ENCODE measurements around the gene FHOD3.

FHOD3 gene

GRCh38 chr18:36403896-36404820 lies 106.6 kb downstream of the FHOD3 start:
- in situ Hi-C loops (cut with HindIII; ENCODE audit: low sequenced_read_pairs): no loop called here

DNA sequence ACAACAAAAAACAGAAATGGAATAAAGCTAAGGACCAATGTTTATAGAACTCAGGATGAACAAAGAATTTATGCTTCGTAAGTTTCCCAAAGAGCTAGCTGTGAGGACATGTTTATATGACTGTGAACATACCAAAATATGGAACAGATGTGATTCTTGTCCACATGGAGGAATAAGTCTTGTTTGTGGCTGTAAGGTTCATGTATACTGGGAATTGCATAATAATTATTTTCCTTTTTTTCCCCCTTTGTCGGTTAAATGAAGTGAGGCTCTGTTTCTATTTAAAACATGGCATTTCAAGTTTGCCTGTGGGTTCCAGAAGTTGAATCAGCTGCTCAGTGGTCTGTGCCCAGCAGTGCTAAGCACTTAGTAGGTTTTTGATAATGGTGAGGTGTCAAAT lies 108.1 kb downstream of the FHOD3 start:
- in situ Hi-C loops (cut with HindIII; ENCODE audit: low sequenced_read_pairs): no loop called here

GRCh38 chr18:36406805-36407204 lies 109.3 kb downstream of the FHOD3 start:
- in situ Hi-C loops (cut with HindIII; ENCODE audit: low sequenced_read_pairs): no loop called here

GRCh38 chr18:36408606-36409005 lies 111.1 kb downstream of the FHOD3 start:
- in situ Hi-C loops (cut with HindIII; ENCODE audit: low sequenced_read_pairs): no loop called here

DNA sequence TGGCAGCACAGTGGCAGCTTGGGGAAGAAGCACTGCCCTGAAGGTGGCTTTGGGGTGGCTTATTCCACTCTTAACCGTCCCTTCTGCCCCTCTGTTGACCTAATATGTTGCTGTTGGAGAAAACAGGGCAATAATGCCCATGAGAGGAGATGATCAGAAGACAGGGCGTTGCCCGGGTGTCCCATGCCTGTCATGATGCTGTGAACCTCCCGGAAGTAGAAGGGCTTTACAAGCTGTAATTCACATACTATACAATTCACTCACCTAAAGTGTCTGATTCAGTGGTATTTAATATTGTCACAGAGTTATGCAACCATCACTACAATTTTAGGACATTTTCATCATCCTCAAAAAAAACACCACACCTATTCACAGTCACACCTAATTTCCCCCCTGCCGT lies 112.3 kb downstream of the FHOD3 start:
- in situ Hi-C loops (cut with HindIII; ENCODE audit: low sequenced_read_pairs): no loop called here

DNA sequence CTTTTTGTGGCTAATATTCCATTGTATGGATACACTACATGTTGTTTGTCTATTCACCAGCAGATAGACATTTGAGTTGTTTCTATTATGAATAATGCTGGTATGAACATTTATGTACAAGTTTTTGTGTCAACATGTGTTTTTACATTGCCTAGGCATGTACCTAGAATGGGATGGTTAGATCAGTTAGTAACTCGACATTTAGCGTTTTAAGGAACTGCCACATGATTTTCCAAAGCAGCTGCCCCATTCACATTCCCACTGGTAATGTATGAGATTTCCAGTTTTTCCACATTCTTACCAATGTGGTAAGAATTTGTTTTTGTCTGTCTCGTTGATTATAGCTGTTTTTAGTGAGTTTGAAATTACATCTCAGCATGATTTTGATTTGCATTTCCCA lies 112.8 kb downstream of the FHOD3 start:
- in situ Hi-C loops (cut with HindIII; ENCODE audit: low sequenced_read_pairs): no loop called here

DNA sequence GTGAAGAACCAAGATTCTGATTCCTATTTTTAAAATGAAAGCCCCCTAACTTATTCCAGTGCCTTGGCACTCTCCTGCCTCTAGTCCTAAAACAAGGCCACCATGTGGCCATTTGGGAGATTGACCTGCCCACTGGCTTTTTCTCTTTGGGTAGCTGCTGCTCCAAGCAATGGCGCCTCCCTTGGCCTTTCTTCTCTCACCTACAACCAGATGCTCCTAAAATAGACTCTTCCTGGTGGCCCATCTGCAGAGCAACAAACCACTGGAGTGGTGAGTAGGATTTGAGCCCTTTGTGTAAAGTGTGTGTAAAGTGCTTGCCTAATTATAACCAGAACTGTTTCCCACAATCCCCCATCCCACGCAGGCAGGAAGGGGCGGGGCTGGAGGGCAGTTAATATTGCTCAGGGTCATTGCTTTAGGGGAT lies 114.2 kb downstream of the FHOD3 start:
- in situ Hi-C loops (cut with HindIII; ENCODE audit: low sequenced_read_pairs): no loop called here

- in situ Hi-C loops (cut with HindIII; ENCODE audit: low sequenced_read_pairs): no loop called here
These were observed 115.3 kb downstream of the FHOD3 start for GRCh38 chr18:36412778-36413177.

DNA sequence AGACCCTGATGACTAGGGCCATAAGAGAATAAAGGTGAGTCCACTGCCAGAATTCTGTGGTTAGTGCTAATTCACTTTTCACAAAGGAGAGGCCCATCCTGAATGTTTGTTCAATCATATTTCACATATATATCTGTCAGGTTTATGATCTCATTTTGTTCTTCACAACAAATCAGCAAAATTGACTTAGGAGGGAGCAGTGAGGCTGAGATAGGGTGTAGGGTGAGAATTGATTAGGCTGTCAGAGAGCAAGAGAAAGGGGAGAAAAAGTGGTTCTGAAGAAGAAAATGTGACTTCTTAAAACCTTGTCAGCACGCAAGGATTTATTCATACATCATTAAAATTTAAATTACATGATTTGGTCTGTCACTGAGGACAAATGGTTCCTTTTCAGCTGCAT lies 117.7 kb downstream of the FHOD3 start:
- in situ Hi-C loops (cut with HindIII; ENCODE audit: low sequenced_read_pairs): no loop called here

DNA sequence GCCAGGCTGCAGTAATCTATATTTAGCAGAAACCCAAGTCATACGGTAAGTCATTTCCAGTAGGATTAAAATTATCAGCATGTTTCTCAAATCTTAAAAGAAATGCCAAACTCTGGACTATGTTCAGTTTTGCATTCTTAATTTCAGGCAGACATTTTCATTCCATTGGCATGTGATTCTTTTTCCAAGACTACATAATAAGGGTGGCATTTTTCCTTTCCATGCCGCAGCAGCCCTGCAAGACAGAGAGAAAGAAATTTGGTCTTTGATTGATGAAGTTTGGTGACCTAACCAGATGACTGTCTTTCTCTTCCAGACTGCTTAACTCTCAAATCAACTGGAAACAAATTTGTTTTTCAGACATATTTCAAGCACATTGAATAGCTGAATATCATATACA lies 118.1 kb downstream of the FHOD3 start:
- in situ Hi-C loops (cut with HindIII; ENCODE audit: low sequenced_read_pairs): no loop called here

GRCh38 chr18:36419188-36419899 lies 121.8 kb downstream of the FHOD3 start:
- in situ Hi-C loops (cut with HindIII; ENCODE audit: low sequenced_read_pairs): no loop called here

DNA sequence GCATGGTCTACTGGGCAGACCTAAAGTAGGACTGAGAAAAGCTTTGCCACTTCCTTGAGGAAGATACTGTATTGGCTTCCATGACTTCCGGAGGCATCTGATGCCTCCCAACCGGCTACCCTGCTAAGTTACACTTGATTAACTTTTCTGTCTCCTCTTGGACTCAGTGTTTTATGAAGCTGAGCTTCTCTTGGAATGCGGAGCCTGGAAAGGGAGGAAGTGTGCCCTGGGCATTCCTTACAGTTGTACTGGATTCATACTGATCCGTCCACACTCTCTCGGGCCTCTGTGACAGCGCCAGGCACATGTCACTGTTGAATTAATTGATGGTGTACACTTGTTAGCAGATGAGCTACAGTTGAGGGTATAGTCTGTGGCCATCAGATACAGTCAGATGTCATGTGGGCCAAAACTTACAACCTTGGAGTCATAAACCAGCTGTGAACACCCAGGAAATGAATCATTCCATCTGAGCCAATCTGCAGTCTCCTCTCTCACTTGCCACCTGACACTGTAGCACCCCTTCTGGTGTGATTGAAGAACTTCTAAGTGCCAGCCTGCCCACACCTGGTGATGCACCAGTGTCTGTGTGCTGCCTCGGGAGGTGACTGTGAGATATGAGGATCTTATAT lies 122.5 kb downstream of the FHOD3 start:
- in situ Hi-C loops (cut with HindIII; ENCODE audit: low sequenced_read_pairs): no loop called here

DNA sequence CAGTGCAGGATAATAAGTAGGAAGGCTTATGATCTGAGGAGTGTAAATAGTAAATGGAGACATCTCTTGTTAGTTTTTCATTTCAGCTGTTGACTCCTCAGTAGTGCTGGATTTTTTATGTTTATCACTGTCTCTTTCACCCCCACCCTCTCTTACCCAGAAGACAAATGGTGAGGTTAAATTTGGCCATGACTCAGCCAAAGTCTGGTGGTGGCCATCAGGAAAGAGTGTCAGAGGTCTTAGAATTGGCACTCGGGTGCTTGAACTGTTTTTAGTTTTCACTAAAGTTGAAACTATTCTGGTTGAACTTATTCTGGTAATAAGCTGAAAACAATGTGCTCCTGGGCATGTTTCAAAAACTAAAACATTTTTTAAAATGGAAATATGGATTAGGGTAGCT lies 123.3 kb downstream of the FHOD3 start:
- in situ Hi-C loops (cut with HindIII; ENCODE audit: low sequenced_read_pairs): no loop called here

GRCh38 chr18:36424741-36425142 lies 127.2 kb downstream of the FHOD3 start:
- in situ Hi-C loops (cut with HindIII; ENCODE audit: low sequenced_read_pairs): no loop called here

DNA sequence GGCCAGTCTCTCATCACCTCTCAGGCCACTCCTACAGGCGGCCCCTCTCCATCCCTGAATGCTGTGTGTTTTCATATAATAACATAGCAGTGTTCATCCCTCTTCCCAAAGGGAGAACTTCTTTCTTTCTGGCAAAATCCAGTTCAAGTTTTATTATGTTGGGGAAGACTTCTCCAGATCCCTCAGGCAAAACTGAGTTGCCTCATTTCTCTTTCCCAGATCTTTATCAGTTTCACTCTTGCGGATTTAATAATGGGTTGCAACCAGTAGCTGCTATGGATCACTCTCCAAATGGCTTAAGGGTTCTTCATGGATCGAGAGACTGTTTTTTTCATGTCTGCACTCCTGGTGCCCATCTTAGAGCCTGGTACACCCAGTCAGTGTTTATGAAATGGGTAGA lies 129.9 kb downstream of the FHOD3 start:
- in situ Hi-C loops (cut with HindIII; ENCODE audit: low sequenced_read_pairs): no loop called here

GRCh38 chr18:36427831-36428230 lies 130.3 kb downstream of the FHOD3 start:
- in situ Hi-C loops (cut with HindIII; ENCODE audit: low sequenced_read_pairs): no loop called here

DNA sequence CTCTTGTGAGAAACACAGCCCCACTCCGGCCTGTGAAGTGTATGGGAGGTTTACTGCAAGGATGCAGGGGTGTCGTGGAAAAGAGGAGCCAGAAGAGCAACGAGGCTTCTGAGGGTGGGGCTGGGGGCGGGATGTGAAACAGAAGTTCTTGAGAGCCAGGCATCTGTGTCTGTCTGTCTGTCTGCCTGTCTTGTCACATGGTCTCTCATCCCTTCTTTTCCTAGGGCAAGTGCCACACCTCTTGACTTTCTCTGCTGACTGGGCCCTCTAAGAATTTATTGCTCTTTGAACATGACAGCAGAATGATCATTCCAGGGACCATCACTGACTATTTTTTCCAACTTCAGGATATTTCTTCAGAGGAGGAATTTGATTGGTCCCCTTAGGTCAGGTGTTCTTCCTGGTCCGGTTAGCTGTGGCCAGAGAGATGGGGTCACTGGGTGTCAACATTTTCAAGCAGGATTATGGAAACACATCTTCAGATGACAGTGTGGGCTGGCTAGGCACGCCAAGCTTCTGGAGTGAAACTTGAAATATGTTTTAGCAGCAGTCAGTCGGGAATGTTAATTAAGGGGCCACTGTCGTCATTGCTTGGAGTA lies 131.0 kb downstream of the FHOD3 start:
- in situ Hi-C loops (cut with HindIII; ENCODE audit: low sequenced_read_pairs): no loop called here

- in situ Hi-C loops (cut with HindIII; ENCODE audit: low sequenced_read_pairs): no loop called here
These were observed 135.5 kb downstream of the FHOD3 start for GRCh38 chr18:36432880-36433555.

- in situ Hi-C loops (cut with HindIII; ENCODE audit: low sequenced_read_pairs): no loop called here
These were observed 138.9 kb downstream of the FHOD3 start for GRCh38 chr18:36436387-36436786.

- in situ Hi-C loops (cut with HindIII; ENCODE audit: low sequenced_read_pairs): no loop called here
These were observed 143.1 kb downstream of the FHOD3 start for GRCh38 chr18:36440614-36441013.

All from DLD1 (cell line).